Activated CD8-positive, alpha-beta T cell treated with anti-CD3 and anti-CD28 coated beads, Interleukin-2, amount 10 ng/mL, durations not matched to agents 7 days and 5 days (primary cell): ENCODE results near the gene TOLLIP. TPM values are rescaled to one million over a fixed set of nuclear protein-coding genes. Genes with fewer than 3 reads are reported as not detected.
"Not testable (repeated sequence)": the region's sequence is repeated elsewhere in the genome, so short reads cannot be mapped to it uniquely, and the experiment has no call there.

ENCODE experiments used
- ATAC-seq: fragments of 150-1000 bp; cut with Tn5 transposase; one replicate; pipeline ENCODE4 v1.10.0; 2021; ENCODE audit warnings: moderate library complexity
- CTCF ChIA-PET: fragments of 350-600 bp; sonication (Branson Sonifier 250); formaldehyde crosslinking; loops from one replicate; lab custom pipeline; 2021; ENCODE audit warnings: antibody characterized with exemption; lab: Charles Lee
- POLR2A ChIA-PET: fragments of 350-600 bp; sonication (Branson Sonifier 250); formaldehyde crosslinking; loops from one replicate; lab custom pipeline; 2021; ENCODE audit warnings: antibody characterized with exemption; lab: Charles Lee
- DNase-seq: peaks from one replicate; pipeline ENCODE4 v3.0.0-alpha.2; 2020
- H3K27ac Mint-ChIP-seq: one replicate; pipeline ENCODE4 v1.8.0; 2021; ENCODE audit warnings: mild to moderate bottlenecking, mixed read lengths
- H3K27me3 Mint-ChIP-seq: one replicate; pipeline ENCODE4 v1.8.0; 2021; ENCODE audit warnings: low read depth, mixed read lengths
- H3K36me3 Mint-ChIP-seq: one replicate; pipeline ENCODE4 v1.8.0; 2021; ENCODE audit warnings: low read depth, mixed read lengths
- H3K4me1 Mint-ChIP-seq: one replicate; pipeline ENCODE4 v1.8.0; 2021; ENCODE audit warnings: low read depth, mixed read lengths
- H3K4me3 Mint-ChIP-seq: one replicate; pipeline ENCODE4 v1.8.0; 2021; ENCODE audit warnings: mild to moderate bottlenecking, mixed read lengths
- H3K9me3 Mint-ChIP-seq: one replicate; pipeline ENCODE4 v1.8.0; 2022; ENCODE audit warnings: mixed read lengths; ENCODE audit not compliant: insufficient read depth
- total RNA-seq, 2 experiments: library from RNA; stranded (reverse); gene quantifications; one replicate each; pipeline ENCODE4 v1.2.3, GENCODE V29; 2021

Gene TOLLIP
- total RNA-seq, 2 experiments from 2014 or later, result 27.1 to 34.3 TPM

GRCh38 chr11:1254086-1254648, 55.3 kb downstream of the TOLLIP start:
- POLR2A ChIA-PET, result no interaction called here

DNA sequence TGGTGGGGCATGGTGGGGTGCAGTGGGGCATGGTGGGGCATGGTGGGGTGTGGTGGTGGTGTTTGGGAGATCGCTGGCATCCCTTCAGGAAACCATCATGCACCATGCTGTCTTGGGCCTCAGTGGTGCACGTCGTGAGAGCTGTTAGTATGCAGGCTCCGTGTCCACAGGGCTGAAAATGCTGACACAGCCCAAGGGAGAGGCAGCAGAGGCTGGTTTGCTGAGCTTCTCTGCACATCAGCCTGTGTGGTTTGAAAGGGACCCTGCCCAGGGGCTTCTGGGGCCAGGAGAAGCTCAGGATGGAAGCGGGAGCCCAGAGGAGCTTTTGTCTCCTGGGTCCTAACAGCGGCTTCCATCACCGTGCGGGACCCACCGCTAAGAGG, 56.3 kb downstream of the TOLLIP start:
- H3K4me3 Mint-ChIP-seq, result no peak overlapping the region
- peaks cover 5% of the 10 kb centered on the region for H3K36me3 Mint-ChIP-seq
- no peaks in the 10 kb centered on the region for H3K4me1 Mint-ChIP-seq
- no peak for DNase-seq
- H3K9me3 Mint-ChIP-seq, result no peaks in the 10 kb centered on the region
- CTCF ChIA-PET, result no interaction called here
- POLR2A ChIA-PET, result no interaction called here
- H3K27ac Mint-ChIP-seq, result no peak overlapping the region
- ATAC-seq, result no peak
- no peaks in the 10 kb centered on the region for H3K27me3 Mint-ChIP-seq

More at GRCh38 chr11:1254086-1254648, 55.3 kb downstream of the TOLLIP start:
- H3K4me1 Mint-ChIP-seq, result no peaks in the 10 kb centered on the region
- no peaks in the 10 kb centered on the region for H3K27me3 Mint-ChIP-seq
- CTCF ChIA-PET, result no interaction called here
- H3K27ac Mint-ChIP-seq, result no peak overlapping the region
- ATAC-seq (no peak), DNase-seq (no peak)
- peaks cover 5% of the 10 kb centered on the region for H3K36me3 Mint-ChIP-seq
- H3K9me3 Mint-ChIP-seq, result no peaks in the 10 kb centered on the region
- H3K4me3 Mint-ChIP-seq, result no peak overlapping the region

- H3K27me3 Mint-ChIP-seq, result no peaks in the 10 kb centered on the region
- POLR2A ChIA-PET, result no interaction called here
- CTCF ChIA-PET, result no interaction called here
- no peaks in the 10 kb centered on the region for H3K4me1 Mint-ChIP-seq
- no peak for ATAC-seq
- DNase-seq, result no peak
- H3K36me3 Mint-ChIP-seq, result peaks cover 5% of the 10 kb centered on the region
- H3K27ac Mint-ChIP-seq, result no peak overlapping the region
- no peak overlapping the region for H3K4me3 Mint-ChIP-seq
- H3K9me3 Mint-ChIP-seq, result no peaks in the 10 kb centered on the region
These were observed 56.9 kb downstream of the TOLLIP start for GRCh38 chr11:1252371-1253102.

DNA sequence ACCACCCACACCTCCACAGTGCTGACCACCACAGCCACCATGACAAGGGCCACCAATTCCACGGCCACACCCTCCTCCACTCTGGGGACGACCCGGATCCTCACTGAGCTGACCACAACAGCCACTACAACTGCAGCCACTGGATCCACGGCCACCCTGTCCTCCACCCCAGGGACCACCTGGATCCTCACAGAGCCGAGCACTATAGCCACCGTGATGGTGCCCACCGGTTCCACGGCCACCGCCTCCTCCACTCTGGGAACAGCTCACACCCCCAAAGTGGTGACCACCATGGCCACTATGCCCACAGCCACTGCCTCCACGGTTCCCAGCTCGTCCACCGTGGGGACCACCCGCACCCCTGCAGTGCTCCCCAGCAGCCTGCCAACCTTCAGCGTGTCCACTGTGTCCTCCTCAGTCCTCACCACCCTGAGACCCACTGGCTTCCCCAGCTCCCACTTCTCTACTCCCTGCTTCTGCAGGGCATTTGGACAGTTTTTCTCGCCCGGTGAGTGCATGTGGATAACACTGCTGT, 58.1 kb downstream of the TOLLIP start:
- ATAC-seq (no peak), DNase-seq (no peak)
- ChIA-PET POLR2A (no interaction called here), CTCF (no interaction called here)
- Mint-ChIP-seq H3K4me1 (no peaks in the 10 kb centered on the region), H3K9me3 (no peaks in the 10 kb centered on the region), H3K4me3 (no peak overlapping the region), H3K36me3 (peaks cover 5% of the 10 kb centered on the region), H3K27me3 (no peaks in the 10 kb centered on the region), H3K27ac (no peak overlapping the region)

DNA sequence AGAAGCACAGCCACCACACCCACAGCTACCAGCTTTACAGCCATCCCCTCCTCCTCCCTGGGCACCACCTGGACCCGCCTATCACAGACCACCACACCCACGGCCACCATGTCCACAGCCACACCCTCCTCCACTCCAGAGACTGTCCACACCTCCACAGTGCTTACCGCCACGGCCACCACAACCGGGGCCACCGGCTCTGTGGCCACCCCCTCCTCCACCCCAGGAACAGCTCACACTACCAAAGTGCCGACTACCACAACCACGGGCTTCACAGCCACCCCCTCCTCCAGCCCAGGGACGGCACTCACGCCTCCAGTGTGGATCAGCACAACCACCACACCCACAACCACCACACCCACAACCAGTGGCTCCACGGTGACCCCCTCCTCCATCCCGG, 59.0 kb downstream of the TOLLIP start:
- H3K27ac Mint-ChIP-seq, CTCF ChIA-PET, H3K4me3 Mint-ChIP-seq, H3K27me3 Mint-ChIP-seq, H3K9me3 Mint-ChIP-seq, DNase-seq, ATAC-seq, H3K36me3 Mint-ChIP-seq, POLR2A ChIA-PET, H3K4me1 Mint-ChIP-seq: not testable (repeated sequence)

GRCh38 chr11:1248951-1249350, 60.5 kb downstream of the TOLLIP start:
- ATAC-seq, CTCF ChIA-PET, POLR2A ChIA-PET, DNase-seq, H3K27me3 Mint-ChIP-seq, H3K9me3 Mint-ChIP-seq, H3K4me3 Mint-ChIP-seq, H3K4me1 Mint-ChIP-seq, H3K27ac Mint-ChIP-seq, H3K36me3 Mint-ChIP-seq: not testable (repeated sequence)

- H3K36me3 Mint-ChIP-seq, H3K27ac Mint-ChIP-seq, H3K9me3 Mint-ChIP-seq, H3K4me1 Mint-ChIP-seq, CTCF ChIA-PET, H3K27me3 Mint-ChIP-seq, ATAC-seq, H3K4me3 Mint-ChIP-seq, POLR2A ChIA-PET, DNase-seq: not testable (repeated sequence)
These were observed 62.4 kb downstream of the TOLLIP start for GRCh38 chr11:1247026-1247425.

DNA sequence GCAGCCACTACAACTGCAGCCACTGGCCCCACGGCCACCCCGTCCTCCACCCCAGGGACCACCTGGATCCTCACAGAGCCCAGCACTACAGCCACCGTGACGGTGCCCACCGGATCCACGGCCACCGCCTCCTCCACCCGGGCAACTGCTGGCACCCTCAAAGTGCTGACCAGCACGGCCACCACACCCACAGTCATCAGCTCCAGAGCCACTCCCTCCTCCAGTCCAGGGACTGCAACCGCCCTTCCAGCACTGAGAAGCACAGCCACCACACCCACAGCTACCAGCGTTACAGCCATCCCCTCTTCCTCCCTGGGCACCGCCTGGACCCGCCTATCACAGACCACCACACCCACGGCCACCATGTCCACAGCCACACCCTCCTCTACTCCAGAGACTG, 63.1 kb downstream of the TOLLIP start:
- H3K9me3 Mint-ChIP-seq, CTCF ChIA-PET, ATAC-seq, H3K36me3 Mint-ChIP-seq, H3K27me3 Mint-ChIP-seq, H3K4me1 Mint-ChIP-seq, POLR2A ChIA-PET, H3K27ac Mint-ChIP-seq, H3K4me3 Mint-ChIP-seq, DNase-seq: not testable (repeated sequence)

GRCh38 chr11:1245717-1246116, 63.7 kb downstream of the TOLLIP start:
- H3K27ac Mint-ChIP-seq, ATAC-seq, H3K36me3 Mint-ChIP-seq, H3K4me1 Mint-ChIP-seq, H3K9me3 Mint-ChIP-seq, POLR2A ChIA-PET, H3K4me3 Mint-ChIP-seq, DNase-seq, H3K27me3 Mint-ChIP-seq, CTCF ChIA-PET: not testable (repeated sequence)

DNA sequence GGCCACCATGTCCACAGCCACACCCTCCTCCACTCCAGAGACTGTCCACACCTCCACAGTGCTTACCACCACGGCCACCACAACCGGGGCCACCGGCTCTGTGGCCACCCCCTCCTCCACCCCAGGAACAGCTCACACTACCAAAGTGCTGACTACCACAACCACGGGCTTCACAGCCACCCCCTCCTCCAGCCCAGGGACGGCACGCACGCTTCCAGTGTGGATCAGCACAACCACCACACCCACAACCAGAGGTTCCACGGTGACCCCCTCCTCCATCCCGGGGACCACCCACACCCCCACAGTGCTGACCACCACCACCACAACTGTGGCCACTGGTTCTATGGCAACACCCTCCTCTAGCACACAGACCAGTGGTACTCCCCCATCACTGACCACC, 64.9 kb downstream of the TOLLIP start:
- H3K36me3 Mint-ChIP-seq, H3K4me1 Mint-ChIP-seq, H3K27ac Mint-ChIP-seq, H3K9me3 Mint-ChIP-seq, CTCF ChIA-PET, ATAC-seq, POLR2A ChIA-PET, H3K27me3 Mint-ChIP-seq, DNase-seq, H3K4me3 Mint-ChIP-seq: not testable (repeated sequence)

DNA sequence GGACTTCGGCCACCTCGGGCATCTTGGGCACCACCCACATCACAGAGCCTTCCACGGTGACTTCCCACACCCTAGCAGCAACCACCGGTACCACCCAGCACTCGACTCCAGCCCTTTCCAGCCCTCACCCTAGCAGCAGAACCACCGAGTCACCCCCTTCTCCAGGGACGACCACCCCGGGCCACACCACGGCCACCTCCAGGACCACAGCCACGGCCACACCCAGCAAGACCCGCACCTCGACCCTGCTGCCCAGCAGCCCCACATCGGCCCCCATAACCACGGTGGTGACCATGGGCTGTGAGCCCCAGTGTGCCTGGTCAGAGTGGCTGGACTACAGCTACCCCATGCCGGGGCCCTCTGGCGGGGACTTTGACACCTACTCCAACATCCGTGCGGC, 65.9 kb downstream of the TOLLIP start:
- ATAC-seq, CTCF ChIA-PET, H3K36me3 Mint-ChIP-seq, POLR2A ChIA-PET, H3K9me3 Mint-ChIP-seq, H3K27ac Mint-ChIP-seq, H3K4me3 Mint-ChIP-seq, DNase-seq, H3K27me3 Mint-ChIP-seq, H3K4me1 Mint-ChIP-seq: not testable (repeated sequence)

DNA sequence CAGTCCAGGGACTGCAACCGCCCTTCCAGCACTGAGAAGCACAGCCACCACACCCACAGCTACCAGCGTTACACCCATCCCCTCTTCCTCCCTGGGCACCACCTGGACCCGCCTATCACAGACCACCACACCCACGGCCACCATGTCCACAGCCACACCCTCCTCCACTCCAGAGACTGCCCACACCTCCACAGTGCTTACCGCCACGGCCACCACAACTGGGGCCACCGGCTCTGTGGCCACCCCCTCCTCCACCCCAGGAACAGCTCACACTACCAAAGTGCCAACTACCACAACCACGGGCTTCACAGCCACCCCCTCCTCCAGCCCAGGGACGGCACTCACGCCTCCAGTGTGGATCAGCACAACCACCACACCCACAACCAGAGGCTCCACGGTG, 66.7 kb downstream of the TOLLIP start:
- H3K4me3 Mint-ChIP-seq, H3K36me3 Mint-ChIP-seq, H3K27ac Mint-ChIP-seq, ATAC-seq, H3K27me3 Mint-ChIP-seq, CTCF ChIA-PET, H3K9me3 Mint-ChIP-seq, POLR2A ChIA-PET, DNase-seq, H3K4me1 Mint-ChIP-seq: not testable (repeated sequence)
